NCI-H2171 (cell line): ENCODE results near the gene ICE1.
"Not testable (repeated sequence)": the region's sequence is repeated elsewhere in the genome, so short reads cannot be mapped to it uniquely, and the experiment has no call there.

Experiments used
- DNase-seq: peaks from one replicate; lab custom pipeline; 2025; lab: John Stamatoyannopoulos, UW

ICE1 gene

DNA sequence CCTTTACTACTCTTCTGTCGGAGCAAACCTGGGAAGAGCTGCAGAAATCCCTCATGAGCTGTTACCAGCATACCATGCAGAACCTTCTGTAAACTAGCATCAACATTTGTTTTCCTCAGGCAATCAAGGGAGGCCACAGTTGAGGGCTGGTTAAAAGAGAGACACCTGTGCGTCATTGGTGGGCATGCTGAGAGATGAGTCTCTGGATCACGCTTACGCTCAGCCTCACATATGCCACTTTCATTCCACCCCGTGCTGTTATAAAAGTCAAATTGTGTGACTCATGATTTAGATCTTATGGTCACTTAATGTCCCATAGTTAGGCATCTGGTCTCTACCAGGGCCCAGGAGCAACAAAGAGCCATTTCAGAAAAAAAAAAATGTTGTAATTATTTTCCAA lies 18.1 kb upstream of the ICE1 start:
- DNase-seq: no peak

- no peak for DNase-seq
Observed at GRCh38 chr5:5405441-5405840, 17.0 kb upstream of the ICE1 start.

DNA sequence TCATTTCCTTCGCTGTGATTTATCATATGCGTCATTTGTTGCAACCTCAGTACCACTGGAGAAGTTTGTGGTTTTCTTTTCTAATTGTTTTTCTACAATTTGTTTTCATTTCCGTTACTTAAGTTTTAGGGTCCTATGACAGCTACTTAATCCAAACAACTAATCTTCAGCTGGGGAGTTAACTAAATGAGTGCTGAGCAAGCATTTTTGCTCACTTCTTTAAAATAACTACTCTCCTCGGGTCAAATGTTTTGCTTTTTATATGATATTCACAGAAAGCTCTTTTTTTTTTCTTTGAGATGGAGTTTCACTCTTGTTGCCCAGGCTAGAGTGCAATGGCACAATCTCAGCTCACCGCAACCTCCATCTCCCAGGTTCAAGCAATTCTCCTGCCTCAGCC lies 14.6 kb upstream of the ICE1 start:
- DNase-seq: no peak

GRCh38 chr5:5409151-5409810 lies 13.2 kb upstream of the ICE1 start:
- no peak for DNase-seq

DNA sequence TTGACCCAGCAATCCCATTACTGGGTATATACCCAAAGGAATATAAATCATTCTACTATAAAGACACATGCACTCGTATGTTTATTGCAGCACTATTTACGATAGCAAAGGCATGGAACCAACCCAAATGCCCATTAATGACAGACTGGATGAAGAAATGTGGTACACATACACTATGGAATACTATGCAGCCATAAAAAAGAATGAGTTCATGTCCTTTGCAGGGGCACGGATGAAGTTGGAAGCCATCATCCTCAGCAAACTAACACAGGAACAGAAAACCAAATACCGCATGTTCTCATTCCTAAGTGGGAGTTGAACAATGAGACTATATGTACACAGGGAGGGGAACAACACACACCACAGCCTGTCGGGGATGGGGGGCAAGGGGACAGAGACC lies 8.6 kb upstream of the ICE1 start:
- DNase-seq: not testable (repeated sequence)

DNA sequence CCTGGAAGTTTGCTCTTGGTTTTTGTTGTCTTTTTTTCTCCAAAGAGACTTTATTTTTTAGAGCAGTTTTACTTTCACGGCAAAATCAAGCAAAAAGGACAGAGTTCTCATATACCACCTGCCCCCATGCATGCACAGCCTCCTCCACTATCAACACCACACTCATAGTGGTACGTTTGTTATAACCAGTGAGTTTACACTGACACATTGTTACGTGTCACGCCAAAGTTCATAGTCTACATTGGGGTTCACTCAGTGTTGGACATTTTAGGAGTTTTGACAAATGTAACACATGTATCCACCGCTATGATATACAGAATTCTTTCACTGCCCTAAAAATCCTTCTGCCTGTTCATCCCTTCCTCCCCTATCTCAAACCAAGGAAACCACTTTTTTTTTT lies 7.5 kb upstream of the ICE1 start:
- no peak for DNase-seq

DNA sequence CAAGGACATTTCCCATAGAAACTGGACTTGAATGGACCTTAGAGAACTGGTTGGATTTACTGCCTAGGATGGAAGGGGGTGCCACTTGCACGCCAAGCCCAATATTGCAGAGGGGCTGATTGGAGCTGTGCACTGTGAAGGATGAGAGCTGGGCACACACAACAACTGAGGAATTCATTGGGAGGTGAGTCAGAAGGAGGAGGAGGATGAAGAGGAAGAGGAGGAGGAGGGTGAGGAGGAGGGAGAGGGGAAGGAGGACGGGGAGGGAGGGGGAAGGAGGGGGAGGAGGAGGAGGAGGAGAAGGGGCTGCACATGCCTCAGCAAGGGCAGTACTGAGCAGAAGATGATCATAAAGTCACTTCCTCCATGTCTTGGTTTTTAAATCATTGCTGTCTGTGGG lies 5.7 kb upstream of the ICE1 start:
- DNase-seq: no peak

DNA sequence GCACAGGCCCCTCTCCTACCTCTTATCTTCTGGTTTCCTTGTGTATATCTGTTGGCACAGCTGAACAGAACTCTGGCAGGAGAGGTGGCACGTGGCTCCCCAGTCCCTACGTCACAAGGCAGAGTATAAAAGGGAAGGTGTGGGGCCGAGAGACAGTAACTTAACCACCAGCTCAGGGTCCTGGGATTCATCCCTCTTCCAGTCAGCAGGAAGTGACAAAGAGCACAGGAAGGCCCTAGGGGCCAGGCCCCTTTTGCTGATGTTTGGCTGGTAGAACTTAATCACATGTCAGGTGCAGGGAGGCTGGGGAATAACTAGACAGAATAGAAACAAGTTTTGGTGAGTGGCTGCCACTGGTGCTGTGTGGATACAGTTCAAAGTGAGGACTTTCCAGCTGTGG lies 4.5 kb upstream of the ICE1 start:
- no peak for DNase-seq

DNA sequence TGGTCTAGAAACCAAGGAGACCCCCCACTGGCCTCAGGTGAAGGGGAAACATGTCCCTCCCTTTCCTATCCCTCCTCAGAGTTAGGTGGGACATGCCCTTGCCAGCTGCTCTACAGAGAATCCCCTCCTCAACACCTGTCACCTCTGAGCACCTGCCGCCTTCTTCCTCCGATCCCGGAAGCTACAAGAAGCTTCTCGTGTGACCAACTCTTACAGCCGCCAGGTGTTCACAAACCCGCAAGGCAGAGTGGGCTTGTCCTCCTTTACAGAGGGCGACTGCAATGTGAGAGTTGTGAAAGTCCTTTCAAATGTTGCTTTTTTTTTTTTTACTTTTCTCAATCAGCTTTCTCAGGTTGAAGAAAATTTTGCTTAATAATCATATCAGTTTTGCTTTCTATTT lies 3.7 kb upstream of the ICE1 start:
- DNase-seq: peak; percentile 83

- peak; percentile 23 for DNase-seq
Observed at GRCh38 chr5:5419291-5420210, 2.9 kb upstream of the ICE1 start.

DNA sequence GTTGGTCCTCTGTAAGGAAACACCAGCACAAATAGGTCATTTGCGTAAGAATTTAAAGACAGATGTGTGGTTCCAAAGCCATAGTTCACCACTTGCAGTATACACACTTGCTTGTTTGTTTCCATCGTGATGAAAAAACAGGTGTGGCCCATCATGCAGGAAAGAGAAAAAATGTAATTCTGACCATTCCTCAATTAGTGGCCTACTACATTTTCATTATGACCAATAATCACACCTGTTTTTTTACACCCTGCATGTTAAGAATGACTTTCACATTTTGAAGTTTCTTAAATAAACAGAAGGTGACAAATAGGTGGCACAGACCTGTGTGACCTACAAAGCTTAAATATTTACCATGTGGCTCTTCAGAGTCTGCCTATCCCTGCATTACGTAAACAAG lies 2.2 kb upstream of the ICE1 start:
- no peak for DNase-seq

DNA sequence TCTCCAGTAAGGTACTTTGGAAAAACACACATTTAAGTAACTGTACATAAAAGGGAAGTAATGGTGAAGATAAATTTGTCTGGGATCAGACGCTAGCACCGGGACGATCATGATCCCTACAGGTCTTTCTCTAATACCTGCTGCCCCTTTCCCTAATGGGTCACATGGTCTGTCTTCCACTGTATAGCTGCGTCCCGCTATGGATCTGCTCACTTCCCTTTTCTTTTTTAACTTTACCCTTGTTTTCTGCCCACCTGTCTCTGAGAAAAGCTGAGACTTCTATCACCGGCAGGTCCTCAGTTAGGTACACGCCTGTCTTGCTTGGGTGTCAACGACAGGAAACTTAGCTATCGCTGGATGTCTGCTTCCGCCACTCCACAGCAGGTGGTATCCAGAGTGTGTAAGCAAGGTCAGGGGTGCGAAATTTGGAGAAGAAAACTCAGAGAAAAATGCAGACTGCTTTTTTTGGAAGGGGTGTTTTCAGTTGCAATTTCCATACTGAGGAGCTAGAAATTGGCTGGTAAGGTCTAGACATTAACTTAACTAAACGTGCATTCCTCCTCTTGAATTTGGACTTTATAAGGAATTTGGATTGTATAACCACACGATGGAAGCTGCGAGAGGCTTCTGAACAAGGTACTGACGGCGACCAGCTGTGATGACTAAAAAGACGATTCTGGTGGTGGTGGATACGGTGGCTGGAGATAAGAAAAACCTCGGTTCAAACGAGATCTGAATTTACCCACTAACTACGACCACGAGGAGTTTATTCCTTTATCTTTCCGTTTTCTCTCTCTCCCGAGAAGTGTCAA lies 1.1 kb upstream of the ICE1 start:
- DNase-seq: no peak

DNA sequence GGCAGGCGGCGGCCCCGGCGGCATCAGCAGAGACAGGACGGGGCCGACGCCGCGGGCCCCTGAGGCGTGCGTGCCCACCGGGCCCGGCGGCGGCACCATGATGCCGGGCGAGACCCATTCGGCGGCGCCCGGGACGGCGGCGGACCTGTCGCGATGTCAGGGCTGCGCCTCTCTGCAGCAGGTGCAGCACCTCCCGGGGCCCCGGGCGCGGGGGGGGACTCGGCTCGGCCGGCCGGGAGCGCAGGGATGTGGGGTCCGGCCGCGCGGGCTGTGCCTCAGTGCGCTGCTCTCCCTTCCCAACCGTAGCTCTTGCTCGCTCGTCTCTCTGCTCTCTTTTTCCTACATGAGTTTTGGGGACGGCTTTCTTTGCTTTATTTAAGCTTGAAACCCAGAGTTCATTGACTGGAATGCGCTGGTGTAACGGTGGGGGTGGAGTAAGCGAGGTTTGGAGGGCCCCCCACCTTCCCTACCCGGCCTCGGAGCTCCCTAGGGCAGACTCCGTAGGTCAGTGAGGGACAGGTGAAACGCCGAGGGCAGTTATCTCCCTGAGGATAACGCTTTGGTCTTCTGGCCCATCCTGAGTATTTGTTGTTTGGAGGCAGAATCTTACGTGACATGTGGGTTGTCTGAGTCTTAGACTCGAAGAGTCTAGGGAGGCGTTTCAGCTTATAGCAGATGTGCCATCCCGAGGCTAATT lies 490 bp downstream of the ICE1 start:
- no peak for DNase-seq

DNA sequence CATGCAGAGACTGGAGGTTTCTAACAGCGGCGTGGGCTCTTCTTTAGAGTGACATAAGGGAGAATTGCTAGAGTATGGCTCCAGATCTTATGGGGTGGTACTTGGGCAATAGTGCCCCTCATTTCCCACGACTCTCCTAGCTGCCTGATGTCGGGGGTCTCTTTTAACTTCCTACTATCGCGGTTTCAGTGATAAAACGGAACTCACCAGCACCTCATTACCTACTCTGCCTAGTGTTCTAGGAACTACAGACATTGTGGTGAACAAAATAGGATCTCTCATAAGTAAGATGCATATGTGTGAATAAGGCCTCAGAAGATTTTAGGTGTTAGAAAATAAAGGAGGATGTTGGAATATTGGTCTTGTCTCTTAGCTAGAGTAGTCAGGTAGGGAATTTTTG lies 1.1 kb downstream of the ICE1 start:
- DNase-seq: no peak

DNA sequence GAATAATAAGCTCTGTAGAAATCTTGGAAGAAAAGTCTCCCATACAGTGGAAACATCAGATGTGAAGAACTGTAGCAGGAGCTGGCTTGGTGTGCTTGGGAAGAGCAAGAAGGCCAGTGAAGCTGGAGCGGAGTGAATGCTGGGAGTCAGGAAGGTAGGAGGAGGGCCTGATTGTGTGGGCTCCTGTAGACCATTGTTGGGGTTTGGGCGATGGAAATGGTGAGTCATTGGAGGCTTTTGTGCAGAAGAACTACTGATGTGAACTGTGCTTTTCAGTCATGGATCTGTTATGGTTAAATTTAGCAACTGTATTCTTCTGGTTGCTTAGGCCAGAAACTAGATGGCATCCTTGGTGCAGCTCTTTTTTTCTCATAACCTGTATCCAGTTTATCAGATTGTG lies 2.3 kb downstream of the ICE1 start:
- DNase-seq: no peak

DNA sequence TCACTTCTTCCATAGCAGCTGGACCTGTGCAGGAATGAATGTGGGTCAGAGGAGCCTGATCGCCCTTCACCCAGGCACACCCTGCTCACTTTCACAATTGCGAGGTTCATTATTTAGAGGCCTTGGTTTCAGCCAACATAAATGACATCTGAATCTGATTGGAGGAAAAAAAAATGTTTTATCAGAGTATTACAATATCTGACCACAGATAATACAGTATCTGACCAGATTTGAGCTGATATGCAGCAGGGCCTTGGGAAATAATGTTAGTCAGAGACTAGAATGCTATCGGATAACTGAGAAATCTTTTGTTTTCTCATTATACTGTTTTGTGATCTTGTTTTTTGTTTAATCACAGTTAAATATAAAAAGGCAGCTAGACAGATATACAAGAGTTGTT lies 7.7 kb downstream of the ICE1 start:
- DNase-seq: no peak

GRCh38 chr5:5432020-5432707 lies 9.7 kb downstream of the ICE1 start:
- no peak for DNase-seq

DNA sequence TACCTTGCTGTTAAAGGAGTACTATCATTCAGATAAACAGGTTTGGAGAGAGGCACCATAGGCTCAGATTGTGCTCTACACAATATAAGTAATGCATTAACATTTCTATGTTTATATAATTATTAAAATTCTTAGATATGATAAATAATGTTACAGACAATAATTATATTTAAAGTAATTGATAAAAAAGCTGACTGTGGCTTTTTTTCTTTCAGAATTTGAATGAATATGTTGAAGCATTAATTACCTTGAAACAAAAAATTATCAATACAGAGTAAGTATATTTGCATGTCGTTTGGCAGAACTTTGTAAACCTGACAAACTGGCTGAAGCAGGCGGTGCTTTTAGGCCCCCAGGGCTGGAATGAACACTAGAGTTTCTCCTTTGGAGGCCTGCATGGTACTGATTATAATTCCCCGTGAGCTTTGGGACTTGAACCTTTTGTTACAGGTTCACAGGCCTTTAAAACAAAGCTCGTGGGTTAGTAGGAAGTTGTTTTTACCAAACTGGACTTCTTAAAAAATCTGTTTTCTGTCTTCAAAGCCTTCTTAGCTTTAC lies 13.8 kb downstream of the ICE1 start:
- DNase-seq: no peak

DNA sequence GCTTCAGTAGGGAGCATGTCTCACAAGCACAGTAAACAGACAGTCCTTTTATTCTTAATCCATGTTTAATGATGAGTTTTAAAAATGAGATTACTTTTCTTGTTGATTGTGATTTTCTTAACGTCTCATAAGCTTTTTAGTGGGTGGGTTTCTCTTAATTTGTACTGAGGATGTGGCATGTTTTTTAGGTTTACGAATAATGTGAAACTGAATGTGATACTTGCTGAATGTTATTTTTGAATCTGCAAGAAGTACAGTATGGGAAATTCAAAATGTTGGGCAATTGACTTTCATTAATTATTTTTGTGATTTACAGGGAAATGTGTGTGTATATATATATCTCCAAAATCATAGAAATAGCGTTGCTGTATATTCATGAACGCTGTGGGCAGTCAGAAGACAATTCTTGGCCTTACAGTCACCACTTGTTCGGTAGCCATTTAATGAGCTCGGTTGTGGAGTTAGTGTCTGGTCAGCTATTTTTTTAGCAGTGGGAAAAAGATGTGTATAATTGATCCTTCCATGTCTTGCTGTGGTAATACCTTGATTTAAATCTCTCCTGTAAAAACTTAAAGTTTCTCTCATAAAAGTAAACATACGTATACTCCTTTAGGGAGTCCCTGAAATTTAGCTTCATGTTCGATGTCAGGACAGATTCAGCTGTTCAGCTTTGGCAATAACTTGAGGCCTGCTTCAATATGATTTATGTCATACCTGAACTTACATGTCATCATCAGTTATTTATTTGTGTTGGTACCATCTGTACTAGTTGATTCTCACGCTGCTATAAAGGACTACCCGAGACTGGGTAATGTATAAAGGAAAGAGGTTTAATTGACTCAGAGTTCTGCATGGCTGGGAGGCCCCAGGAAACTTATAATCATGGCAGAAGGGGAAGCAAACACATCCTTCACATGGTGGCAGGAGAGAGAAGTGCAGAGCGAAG lies 15.0 kb downstream of the ICE1 start:
- no peak for DNase-seq

DNA sequence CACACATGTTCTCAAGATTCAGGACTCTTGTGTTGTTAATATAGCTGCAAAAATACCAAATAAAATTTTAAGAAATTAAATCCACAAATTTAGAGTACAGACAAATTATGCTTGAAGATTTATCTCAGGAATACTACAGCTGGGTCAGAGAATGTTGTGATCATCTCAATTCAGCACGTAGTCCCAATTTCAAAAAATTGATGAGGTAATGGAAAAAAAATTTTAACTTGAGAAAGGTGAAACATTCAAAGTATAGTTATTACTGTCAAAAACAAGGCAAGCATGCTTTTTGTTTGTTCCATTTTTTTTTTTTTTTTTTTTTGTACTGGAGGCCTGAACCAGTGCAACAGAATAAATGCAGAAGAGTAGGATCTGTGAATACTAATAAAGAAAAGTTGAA lies 29.4 kb downstream of the ICE1 start:
- no peak for DNase-seq
